ACHN (cell line): Measurements from ENCODE around the gene GAB4.
A peak's percentile ranks its signal among the peaks of the same experiment; 100 is the strongest.

ENCODE experiments used
- DNase-seq: peaks from one replicate; pipeline ENCODE4 v3.0.0-alpha.2; 2015
- in situ Hi-C: cut with HindIII; loops from 2 replicates; pipeline ENCODE4 v1.10.0; 2017; ENCODE audit warnings: low sequenced_read_pairs, low pct_ligation_motif_present, low pct_unique_long_range_greater_than_20kb

The GAB4 gene

DNA sequence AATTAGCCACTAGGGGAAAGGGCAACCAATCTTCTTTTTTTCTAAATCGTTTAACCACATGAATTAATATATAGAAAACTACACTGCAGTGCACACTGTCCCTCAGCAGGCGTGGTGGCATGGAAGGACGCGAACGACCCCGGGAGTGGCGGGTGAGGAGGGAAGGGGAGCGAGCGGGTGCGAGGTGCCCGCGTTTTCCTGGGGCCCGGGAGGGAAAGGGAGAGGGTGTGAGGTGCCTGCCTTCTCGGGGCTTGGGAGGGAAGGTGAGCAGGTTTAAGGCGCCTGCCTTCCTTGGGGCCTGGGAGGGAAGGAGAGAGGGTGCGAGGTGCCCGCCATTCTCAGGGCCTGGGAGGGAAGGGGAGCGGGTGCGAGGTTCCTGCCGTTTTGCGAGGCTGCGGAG is 765 bp downstream of the GAB4 start:
- DNase-seq, result no peak
- in situ Hi-C loops, result no loop called here

DNA sequence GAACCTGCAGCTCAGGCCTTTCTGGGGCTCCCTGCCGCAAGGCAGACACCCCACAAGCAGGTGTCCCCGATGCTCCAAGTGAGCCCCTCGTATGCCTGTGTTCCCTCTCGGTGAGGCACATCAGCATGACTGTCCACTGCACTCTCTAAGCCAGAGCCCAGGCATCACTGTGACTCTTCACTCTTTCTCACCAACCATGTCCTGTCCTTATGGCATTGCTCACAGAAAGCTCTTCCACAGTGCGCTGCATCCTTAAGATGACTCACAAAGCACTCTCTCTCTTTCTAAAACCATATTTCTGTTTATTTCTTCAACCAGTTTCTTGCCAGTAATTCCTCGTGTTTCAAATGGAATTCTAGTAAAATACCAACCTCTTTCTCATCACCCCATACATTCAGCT is 18.1 kb downstream of the GAB4 start:
- DNase-seq, result no peak
- in situ Hi-C loops, result no loop called here

DNA sequence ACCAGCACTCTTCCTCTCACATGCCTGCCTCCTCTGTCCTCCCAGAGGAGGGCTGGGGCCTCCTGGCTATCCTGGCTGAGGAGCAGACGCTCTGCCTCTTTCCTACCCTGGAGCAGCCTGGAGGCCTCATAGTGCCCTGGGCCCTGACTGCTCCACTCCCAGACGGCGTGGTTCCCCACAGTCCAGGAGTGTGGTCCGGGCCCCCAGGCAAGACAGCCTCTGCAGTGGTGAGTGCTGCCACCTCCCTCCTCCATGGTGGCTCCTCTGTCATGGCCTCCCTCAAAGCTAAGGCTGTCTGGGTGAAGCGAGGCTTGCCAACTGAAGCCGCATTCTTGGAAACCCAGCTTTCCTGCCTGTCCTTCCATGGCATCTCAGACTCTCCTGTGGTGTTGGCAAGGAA is 19.8 kb downstream of the GAB4 start:
- in situ Hi-C loops, result no loop called here
- no peak for DNase-seq

DNA sequence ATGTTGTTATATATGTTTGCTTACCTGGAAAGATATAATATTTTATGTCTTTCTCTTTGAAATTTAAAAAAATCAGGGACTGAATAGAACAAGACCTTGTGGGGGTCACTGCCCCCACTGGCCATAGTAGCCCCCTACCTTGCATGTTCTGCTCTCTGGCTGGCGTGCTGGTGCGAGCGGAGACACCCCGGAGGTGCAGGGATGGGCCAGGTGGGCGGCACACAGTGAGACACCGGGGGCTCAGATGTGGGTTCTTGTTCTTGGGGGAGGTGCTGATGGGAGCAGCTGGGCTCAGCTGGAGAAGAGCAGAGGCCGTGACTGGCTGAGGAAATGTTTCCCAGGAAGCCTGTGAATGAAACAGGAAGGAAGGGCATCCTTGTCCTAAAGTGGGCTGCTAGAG is 20.2 kb downstream of the GAB4 start:
- no peak for DNase-seq
- in situ Hi-C loops, result no loop called here

DNA sequence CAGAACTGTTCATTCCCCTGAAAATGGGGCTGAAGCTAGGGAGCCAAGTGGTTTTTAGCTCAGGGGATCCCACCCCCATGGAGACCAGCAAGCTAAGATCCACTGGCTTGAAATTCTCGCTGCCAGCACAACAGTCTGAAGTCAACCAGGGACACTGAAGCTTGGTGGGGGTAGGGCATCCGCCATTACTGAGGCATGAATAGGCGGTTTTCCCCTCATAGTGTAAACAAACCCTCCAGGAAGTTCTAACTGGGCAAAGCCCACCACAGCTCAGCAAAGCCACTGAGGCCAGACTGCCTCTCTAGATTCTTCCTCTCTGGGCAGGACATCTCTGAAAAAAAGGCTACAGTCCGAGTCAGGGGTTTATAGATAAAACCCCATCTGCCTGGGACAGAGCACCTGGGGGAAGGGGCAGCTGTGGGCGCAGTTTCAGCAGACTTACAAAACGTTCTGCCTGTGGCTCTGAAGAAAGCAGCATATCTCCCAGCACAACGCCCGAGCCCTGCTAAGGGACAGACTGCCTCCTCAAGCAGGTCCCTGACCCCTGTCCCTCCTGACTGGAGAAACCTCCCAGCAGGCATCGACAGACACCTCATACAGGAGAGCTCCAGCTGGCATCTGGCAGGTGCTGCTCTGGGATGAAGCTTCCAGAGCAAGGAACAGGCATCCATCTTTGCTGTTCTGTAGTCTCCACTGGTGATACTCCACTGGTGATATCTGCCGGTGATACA is 32.7 kb downstream of the GAB4 start:
- in situ Hi-C loops, result no loop called here
- DNase-seq, result no peak

DNA sequence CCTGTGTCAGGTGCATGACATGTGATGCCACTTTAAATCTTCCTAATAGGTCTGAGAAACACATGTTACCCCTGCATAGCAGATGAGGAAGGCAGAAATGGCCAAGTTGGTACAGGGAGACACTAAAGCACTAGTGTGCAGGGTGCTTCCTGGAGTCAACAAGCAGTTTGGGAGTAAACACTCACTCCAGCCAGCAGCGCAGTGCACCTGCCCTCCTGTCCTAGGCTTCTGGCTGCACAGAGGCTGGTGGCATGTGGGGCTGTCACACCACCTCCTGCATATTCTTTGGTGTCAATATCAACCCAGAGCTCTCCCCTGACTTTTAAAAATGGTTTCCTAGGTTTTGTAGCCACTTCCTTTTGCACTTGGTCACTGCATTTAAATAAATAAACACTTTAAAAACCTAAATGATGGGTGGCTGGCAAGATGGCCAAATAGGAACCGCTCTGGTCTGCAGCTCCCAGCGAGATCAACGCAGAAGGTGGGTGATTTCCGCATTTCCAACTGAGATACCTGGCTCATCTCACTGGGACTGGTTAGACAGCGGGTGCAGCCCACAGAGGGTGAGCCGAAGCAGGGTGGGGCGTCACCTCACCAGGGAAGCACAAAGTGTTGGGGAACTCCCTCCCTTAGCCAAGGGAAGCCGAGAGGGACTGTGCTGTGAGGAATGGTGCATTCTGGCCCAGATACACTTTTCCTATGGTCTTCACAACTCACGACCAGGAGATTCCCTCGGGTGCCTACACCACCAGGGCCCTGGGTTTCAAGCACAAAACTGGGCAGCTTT is 33.5 kb downstream of the GAB4 start:
- in situ Hi-C loops, result no loop called here
- no peak for DNase-seq

DNA sequence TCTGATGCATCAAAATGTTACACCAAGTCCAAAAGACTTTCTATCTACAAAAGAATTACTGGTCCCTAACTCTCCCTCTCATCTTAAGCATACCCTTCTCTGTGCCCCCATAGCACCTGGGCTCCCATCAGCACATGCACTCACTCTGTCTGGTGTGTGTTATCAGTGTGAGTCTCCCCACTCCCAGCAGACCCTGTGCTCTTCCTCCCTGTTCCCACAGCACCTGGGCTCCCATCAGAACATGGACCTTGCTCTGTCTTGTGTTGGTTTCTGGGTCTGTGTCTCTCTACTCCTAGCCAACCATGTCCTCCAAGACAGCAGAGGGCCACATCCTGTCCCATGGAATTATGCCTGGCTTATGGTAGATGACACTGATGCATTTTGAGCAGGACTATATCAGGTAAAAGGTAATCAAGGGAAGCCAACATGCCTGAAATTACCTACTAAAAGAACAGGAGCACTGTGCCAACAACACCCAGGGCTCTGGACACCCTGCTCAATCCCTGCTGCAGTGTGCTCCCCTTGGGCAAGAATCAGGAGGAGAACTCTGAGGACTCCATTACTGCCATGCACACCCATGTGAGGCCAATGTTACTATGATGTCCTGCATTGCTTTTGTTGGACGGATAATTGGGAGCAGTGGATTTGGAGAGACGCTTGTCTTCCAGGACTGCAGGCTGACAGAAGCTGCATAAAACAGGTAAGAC is 34.3 kb downstream of the GAB4 start:
- in situ Hi-C loops, result no loop called here
- no peak for DNase-seq

DNA sequence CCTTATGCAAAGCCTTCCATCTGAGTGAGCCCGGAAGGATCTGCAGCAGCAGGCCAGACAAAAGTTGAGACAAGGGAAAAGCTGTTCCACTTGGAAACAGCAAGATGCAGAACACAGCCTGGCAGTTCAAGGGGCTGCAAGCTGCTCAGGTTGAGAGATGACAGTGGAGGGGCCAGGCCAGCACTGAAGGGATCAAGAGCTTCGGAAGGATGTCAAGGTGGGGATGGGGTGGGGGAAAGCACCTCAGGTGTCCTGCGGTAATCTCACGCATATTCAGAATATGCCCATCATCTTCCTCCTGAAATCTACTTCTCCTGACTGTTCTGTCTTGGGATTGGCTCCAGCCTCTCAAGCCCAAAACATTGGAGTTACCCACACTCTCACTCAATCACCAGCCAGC is 35.7 kb downstream of the GAB4 start:
- in situ Hi-C loops, result no loop called here
- DNase-seq, result no peak

DNA sequence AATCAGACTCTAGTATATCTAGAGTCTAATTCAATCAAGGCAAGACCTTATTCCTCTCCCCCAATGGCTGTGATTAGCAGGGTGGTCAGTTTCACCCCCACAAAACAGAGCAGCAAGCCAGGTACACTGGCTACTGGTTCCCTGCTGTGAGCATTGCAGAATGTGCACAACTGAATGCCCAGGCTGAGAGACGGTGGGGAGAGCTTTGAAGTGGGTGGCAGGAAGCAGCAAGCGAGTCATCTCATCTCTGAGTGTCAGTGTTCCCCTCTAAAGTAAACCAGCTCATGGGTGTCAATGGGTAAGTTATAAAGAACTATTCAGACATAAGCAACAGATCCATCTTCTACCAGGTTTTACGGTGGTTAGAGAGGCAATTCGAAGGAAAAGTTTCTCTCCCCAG is 37.6 kb downstream of the GAB4 start:
- DNase-seq, result peak; percentile 20
- in situ Hi-C loops, result no loop called here

DNA sequence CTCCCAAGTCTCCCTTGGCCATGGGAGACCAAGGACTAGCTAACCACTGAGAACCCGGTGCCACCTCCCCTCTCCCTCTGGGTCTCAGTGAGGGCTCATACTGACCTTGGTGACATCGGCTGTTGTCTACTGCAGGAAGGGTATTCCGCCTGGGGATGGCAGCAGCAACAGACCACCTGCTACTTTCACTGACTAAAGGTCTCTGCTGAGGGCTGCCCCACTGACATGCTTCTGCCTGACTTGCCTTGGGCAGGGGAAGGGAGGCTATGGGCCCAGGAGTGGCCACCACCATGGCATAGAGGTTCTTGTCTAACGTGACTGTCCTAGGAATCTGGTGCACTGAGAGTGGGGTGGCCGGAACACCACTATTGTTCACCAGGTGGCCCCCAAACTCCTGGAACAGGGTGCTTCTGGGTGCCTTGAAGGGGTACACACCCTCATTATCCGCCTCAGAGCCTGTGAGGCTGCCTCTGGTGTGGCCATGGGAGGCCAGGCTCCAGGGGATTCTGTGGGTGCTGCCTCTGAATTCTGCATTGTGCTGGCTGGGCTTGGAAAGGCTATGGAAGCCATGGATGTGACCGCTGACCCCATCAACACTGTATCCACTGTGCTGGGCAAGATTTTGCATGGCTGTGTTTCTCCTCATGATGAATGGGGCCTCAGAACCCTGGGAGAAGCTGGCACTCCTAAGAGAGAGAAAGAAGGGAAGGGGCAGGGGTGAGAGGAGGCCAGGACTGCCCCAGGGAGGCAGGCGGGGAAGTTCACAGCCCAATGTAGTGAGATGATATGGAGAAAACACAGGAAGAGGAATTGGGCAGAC is 38.3 kb downstream of the GAB4 start:
- DNase-seq, result no peak
- in situ Hi-C loops, result no loop called here

DNA sequence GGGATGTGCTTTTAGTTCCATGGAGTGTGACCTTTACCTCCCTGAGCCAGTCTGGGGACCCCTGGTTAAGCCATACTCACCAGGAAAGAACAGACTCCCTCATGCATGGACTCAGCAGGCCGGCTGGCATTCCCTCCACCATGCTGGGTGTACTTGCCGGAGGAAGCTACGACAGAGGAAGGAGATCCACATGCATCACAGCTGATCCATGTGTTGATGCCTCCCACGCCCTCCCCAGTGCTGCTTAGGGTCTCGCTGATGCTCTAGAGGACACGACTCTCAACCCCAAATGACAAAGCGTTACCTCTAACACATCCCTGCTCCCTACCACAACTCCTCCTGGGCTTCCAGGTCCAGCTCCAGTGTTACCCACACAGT is 39.8 kb downstream of the GAB4 start:
- DNase-seq, result no peak
- in situ Hi-C loops, result no loop called here

DNA sequence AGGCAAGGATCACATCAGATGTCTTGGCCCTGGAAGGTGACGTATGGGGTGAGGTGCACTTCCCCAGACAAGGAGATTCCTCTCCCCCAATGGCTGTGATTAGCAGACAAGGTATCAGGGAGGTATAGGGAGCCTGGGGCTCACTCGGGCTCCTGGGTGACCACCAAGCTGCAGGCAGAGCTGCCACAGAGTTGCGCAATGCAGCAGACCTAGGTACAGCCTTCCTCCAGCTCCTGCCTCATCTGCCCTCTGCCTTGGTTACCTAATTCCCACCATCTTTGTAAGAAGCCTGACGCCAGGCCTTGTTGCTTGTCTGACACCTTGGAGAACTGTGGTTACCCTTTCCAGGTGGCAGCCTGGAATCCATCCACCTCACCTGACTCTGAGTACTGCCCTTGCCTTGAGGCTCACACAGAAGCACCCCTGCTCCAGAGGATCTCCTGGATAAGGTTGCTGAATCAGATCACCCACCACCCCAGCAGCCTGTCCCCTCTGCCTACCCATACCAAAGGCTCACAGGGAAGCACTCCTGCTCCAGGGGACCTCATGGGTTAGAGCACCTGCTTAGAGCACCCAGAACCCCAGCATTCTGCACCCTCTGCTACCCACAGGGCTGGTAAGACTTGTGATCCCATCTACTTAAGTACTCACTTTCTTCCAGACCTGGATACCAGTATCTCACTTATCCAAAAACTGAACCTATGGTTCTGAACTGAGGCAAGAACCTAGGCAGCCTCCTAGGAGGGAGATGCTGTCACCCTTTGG is 40.4 kb downstream of the GAB4 start:
- no peak for DNase-seq
- in situ Hi-C loops, result no loop called here

DNA sequence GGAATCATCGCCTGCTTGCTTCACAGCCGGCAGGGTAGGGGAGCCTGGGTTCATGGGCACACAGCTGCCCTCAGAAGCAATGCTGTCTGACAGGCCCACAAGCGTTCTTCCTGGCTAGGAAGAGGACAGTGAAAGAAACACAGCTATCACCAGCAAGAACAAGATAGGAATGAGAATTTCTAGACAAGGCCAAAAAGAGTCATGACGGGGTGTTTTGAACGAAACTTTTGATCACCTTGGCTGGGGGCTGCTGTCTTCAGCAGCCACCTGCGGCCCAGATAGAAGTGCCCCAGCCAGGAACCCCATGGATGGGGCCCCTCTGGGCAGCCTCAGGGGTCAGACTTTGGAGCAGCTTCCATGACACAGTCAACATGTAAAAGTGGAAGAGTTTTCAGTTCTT is 41.8 kb downstream of the GAB4 start:
- DNase-seq, result no peak
- in situ Hi-C loops, result no loop called here

DNA sequence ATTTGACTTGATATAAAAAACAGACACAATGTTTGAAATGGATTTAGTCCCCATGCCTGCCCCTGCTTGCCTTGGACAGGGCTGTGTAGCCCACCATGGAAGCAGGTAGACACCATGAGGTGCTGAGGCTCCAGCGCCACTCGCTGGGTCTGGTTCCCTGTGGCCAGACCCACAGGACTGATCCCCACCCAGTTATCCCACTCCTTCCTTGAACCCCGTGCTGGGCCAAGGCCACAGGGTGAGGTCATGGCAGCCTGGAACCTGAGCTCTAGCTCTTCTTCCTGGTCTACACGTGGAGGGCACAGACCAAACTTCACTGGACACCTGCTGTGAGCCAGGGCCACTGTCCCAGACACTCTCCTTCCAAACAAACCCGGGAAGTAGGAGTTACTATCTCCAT is 42.5 kb downstream of the GAB4 start:
- no peak for DNase-seq
- in situ Hi-C loops, result no loop called here

DNA sequence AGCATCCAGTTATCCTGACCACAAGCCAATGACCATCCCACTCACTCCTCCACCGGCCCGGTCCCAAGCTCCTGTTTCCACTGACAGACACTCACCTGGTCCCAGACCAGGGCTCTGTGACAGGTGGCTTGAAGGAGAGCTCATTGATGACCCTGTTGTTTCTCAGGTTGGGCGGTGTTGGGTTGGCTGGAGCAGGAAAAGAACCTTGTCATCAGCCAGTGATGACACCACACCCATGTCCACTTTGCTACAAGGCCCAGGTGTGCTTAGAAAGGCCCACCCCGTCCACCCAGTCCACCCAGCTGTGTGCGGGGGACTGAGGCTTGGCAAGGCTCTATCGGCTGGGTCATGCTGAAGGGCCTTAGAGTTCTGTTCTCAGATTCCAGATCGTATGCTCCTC is 42.9 kb downstream of the GAB4 start:
- DNase-seq, result no peak
- in situ Hi-C loops, result no loop called here

DNA sequence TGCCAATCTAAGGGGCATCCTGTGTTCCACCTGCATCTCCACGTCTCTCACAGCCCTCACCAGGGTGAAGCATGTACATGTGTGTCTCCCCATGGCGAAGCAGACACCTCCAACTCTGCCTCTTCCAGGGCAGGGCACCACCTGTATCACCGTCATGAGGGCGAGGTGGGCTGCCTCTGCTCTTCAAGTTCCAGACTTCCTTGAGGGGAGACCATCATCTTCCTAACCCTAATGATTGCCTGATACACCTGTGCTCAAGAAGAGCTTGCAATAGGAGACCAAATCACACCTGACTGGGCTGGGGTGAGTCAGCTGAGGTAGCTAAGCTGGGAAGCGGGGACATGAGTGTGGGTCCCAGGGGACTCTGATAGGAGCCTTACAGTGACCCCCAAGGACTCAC is 43.7 kb downstream of the GAB4 start:
- DNase-seq, result no peak
- in situ Hi-C loops, result no loop called here

DNA sequence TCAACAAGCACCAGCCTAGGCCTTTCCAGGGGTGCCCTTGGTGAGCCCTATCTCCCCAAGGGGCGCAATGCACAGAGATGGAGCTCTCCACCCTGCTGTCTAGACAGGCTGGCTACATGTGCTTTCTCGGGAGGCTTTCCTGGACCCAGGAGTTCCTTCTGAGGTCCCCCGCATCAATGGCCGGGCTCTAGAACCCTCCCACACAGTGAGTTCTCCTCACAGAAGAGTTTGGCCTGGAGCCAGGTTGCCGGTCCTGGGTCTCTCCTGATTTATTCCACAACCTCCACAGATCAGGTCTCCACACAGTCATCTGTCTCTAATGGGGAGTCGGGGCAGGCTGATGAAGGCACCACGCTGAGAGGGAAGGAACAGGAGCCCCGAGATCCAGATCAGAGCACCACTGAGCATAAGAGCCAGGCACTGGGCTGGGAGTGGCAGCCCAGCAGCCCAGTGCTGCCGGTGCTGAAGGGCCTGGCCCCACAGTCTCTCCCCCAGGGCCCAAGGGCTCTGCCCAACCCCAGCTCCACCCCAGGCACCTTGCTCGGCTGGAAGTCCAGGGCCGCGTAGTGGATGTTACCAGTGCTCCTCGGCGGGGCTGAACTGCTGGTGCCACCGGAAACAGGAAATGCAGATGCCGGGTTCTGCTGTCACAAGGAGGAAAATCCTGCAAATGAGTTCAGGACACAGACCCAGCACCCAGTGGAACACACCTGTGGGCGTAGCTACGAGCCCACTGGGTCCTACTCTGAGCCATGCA is 44.7 kb downstream of the GAB4 start:
- in situ Hi-C loops, result no loop called here
- DNase-seq, result no peak

DNA sequence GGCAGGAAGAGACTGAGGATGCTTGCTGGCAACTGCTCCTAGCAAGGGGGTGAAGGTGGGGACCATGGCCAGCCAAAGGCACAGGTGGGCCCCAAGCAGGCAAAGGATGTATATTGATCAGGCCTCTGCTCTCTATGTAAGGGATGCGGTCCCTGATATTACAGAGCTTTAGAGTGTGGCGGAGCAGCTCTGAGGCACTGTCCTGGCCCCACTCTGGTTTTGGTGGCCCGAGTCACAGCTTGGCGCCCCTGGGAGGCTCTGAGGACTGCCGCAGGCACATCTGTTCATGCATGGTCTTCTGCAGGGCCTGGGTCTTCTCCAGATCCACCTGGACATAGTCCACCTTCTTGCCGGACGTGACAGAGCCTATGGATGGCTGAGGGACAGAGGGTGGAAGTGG is 45.5 kb downstream of the GAB4 start:
- in situ Hi-C loops, result no loop called here
- DNase-seq, result no peak
